HTR-8/SVneo (cell line): ENCODE measurements around the gene MTA1.

Source experiments
- DNase-seq: peaks from one replicate; pipeline ENCODE4 v3.0.0; 2011; ENCODE audit warnings: low spot score, mixed read lengths; ENCODE audit not compliant: insufficient read length
- FAIRE-seq: peaks from 2 replicates; lab custom pipeline; 2011; peaks lifted over from hg19 to GRCh38; lab: Jason Lieb, UNC

Gene MTA1

DNA sequence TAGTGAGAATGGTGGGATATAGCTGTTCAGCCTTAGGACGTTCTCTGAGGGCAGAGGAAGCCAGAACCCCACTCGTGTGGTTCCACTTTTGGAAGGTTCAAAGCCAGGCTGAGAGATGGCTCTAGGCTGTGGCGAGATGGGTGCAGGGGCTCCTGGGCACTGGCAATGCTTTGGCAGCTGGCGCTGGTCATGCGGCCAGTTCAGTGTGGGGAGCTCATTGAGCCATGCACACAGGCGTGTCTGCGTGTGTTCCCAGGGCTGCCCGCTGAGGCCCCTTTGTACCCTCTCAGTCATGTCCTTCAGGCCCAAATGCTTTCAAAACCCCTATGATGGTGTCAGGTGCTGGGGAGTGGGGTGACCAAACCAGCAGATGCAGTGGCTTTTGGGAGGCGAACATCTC is 19.6 kb upstream of the MTA1 start:
- FAIRE-seq = no peak
- DNase-seq = no peak

DNA sequence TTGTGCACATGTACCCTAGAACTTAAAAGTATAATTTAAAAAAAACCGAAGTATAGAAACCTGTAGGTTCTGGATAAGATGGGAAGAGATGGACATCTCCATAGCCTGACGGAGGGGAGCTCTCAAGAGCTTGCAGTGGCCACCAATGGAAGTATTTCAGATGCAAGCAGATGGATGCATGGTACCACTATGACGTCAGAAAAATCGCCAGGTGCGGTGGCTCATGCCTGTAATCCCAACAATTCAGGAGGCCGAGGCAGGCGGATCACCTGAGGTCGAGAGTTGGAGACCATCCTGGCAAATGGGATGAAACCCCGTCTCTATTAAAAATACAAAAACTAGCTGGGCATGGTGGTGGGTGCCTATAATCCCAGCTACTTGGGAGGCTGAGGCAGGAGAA is 17.9 kb upstream of the MTA1 start:
- FAIRE-seq = no peak
- DNase-seq = no peak

DNA sequence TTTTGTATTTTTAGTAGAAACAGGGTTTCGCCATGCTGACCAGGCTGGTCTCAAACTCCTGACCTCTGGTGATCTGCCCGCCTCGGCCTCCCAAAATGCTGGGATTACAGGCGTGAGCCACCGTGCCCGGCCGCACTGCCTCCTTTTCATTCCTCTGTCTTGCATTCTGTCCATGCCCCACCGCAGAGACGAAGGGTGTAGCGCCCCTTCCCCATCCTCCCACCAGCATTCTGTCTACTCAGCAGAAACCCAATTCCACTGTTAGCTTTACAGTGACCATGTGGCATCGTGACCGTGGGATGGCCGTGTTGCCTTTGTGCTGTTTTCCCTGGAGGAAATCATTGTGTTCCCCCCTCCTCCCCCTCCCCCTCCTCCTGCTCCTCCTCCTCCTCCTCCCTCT is 11.0 kb upstream of the MTA1 start:
- FAIRE-seq (no peak), DNase-seq (no peak)

DNA sequence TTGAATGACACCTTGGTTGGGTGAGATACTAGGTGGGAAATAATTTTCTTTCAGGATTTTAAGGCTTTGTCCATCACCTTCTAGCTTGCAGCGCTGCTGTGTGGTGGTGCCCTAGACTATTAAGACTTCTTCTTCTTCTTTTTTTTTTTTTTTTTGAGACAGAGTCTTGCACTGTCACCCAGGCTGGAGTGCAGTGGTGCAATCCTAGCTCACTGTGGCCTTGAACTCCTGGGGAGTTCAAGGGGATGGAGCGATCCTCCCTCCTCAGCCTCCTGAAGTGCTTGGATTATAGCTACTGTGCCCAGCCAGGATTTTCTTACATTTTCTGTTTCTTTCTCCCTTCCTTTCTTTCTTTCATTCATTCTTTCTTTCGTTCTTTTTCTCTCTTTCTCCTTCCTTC is 10.3 kb upstream of the MTA1 start:
- no peak for DNase-seq
- no peak for FAIRE-seq

DNA sequence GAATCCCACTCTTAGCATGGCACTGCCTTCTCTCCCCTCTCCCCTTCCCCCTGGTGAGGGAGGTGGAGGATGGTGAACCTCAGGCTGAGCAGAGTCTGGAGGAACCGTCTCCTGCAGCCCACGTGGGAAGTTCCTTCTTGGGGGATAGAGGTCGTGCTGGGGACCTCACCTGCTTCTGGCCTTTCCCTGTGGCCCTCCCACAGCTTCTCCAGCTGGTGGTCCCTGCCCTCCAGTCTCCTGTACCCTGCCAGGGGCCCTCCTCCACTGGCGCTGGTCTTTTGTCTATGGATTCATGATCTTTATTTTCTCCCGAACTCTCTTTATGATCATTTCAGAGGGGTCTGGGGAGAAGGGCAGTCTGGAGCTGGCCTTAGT is 9.0 kb upstream of the MTA1 start:
- FAIRE-seq (no peak), DNase-seq (no peak)

DNA sequence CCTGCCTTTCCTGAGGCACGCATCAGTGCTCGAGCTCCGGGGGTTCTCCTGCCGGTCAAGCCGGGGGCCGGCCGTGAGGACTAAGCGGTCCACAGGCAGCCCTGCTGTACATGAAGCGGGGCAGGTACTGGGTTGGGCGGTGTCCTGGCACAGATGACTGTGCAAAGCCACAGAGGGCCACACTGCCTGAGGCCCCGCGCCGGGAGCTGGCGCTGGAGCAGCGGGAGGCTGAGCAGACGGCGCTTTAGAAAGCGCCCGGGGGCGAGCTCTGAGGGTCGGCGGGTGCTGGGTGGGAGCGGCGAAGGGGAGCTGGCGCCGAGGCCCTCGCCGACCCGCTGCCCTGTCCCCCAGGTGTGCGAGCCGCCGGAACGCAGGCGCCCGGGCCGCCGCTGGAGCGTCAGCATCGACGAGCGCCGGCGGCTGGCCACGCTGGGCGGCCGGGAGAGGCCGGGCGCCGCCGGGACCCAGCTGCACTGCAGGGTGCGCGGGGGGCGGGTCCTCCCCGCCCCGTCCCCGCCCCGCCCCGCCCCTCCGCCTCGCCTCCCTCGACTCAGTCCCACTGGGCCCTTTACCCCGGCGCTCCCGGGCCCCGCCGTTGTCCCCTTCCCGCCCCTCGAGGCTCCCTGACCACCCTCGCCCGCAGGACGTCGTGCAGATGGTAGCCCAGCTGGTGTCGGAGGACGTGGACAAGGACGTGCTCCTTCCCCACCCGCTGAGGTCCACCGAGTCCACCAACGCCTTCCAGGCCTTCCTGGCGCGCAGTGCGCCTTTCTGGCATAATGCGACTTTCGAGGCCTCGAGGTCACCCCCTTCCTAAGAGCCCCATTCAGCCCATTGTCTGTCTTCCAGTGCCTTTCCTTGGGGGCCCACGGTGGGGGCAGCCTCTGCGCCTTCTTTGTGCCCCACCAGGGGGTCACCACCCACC is 8.3 kb upstream of the MTA1 start:
- FAIRE-seq (no peak), DNase-seq (peak; percentile 71)

DNA sequence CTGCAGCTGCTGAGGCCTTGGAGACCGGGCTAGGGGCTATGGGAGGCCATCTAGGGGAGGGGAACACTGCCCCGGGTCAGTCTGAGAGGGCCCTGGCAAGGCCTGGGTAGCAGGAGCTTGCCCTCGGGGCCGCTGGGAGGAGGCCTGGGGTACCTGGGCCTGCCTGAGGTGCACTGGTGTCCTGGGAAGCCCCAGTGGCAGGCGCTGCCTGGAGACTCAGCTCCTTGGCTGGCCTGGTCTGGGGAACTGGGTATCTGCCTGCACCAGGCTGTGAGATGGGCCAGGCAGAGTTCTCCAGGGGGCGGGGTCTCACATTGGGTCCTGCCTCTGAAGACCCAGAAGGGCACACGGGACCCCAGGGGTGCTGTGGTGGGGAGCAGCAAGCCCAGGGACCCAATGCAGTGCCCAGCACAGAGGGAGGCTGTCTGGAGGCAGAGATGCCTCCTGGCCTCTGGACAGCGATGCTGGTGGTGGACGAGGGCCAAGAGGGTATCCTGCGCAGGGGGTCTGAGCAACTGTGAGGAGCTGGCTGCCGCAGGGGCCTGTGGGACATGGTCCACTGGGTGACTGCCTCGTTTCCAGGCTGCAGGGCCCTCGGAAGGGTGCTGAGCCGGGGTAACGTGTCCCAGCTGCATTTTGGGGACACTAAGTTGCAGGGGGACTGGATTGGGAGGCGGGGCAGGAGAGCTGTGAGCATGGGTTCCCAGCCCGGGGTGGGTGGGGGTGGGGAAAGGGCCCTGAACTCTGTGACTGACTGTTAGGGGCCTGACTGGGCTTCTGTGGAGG is 7.4 kb upstream of the MTA1 start:
- FAIRE-seq = no peak
- no peak for DNase-seq

DNA sequence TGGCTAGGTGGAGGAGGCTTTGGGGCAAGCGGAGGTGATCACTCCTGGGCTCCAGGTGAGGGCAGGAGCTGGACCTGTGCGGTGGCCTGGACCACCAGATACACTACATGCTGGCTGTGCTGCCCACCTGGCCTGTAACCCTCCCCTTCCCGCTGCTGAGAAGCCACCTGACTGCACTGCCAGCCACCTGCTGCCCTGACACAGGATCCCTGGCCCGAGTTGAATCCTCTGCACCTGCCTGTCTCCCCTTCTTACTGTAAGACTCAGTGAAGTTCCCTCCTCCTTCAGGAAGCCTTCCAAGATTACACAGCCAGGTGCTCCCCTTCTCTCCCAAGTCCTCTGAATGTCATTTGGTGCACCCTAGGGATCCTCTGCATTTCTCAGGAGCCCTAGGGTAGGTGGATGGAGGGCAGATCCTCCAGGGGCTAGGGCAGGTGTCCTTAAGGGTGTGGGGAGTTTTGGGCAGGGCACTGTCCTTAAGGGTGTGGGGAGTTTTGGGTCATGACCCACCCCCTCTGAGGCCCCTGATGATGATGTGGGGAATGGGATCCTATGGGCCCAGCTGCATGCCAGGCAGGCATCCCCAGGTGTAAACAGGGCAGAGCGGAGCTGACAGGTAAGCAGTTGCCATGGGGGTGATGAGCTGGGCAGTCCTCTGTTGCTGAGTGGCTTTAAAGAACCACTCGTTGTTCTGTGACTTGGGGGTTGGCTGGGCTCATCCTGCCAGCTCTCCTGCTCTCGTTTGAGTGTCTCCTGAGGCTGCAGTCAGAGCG is 6.7 kb upstream of the MTA1 start:
- no peak for DNase-seq
- no peak for FAIRE-seq

DNA sequence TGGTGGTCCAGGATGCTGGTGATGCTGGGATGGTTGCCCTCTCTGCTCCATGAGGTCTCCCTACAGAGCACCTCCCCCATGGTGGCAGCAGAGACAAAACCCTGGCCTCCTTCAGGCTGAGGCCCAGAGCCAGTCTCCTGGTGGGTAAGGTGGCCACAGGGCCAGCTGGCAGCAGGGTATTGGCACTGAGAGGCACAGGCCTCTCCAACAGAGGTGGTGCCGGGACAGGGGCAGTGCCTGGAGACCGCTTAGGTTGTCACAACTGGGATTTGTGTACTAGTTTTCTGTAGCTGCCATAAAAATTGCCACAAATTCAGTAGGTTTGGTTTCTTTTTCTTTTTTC is 6.1 kb upstream of the MTA1 start:
- DNase-seq (no peak), FAIRE-seq (no peak)

DNA sequence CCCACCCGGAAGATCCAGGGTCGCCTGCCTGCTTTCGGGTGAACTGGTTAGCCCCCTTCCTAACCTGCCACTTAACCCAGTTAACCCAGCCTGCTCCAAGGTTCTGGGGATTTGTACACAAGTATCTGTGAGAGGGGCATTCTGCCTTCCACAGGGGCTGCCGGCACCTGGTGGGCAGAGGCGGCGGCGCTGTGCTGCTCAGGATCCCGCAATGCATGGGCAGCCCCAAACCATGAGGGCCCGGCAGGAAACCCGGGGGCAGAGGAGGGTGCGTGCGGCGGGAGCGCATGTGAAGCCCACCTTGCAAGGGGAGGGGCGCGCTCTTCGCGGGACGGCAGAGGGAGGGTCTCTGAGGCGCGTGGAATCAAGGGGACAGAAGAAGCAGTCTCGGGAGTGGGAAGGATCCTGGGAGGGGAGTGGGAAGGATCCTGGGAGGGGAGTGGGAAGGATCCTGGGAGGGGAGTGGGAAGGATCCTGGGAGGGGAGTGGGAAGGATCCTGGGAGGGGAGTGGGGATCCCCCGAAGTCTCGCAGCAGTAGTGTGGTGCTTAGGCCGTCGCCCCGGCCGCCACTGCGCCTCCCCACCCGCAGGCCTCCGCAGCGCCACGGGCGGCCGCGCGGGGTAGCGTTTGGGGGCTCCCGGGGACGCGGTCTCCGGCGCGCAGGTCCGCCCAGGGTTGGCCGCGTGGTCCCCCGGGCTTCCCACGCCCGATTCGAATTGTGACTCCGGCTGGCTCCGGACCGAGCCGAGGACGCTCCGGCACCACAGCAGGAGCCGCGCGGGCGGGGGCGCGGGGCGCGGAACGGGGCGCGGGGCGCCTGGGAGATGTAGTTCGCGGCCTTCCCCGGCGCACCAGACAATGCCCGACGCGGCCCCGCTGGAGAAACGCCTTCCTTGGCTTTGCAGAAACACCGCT is 4.9 kb upstream of the MTA1 start:
- peak; percentile 59 for FAIRE-seq
- peak; percentile 64 for DNase-seq

DNA sequence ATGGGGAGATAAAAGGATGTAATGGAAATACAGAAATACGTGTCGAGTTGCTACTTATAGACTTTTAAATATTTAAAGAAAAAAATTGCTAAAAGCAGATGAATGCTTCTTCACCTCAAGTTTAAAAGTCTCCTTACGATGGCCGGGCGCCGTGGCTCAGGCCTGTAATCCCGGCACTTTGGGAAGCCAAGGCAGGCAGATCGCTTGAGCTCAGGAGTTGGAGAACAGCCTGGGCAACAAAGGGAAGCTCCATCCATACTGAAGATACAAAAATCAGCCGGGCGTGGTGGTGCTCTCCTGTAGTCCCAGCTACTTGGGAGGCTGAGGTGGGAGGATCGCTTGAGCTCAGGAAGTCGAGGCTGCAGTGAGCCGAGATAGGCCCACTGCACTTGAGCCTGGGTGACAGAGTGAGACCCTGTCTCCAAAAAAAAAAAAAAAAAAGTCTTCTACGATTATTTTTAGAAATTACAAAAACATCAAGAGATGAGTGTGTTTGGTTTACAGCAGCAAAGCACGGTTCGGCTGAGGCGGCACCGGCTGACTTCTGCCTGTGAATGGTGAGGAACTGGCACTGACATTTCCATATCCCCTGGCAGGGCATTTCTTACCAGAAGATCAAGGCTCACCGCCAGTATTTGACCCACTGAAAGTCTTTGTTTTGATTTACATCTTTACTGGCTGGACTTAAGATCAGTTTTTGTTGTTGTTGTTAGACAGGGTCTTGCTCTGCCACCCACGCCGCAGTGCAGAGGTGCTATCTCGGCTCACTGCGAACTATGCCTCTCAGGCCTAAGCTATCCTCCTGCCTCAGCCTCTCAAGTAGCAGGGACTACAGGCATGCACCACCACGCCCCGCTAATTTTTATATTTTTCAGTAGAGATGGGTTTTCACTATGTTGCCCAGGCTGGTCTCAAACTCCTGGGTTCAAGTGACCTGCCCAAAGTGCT is 3.9 kb upstream of the MTA1 start:
- FAIRE-seq = no peak
- no peak for DNase-seq

DNA sequence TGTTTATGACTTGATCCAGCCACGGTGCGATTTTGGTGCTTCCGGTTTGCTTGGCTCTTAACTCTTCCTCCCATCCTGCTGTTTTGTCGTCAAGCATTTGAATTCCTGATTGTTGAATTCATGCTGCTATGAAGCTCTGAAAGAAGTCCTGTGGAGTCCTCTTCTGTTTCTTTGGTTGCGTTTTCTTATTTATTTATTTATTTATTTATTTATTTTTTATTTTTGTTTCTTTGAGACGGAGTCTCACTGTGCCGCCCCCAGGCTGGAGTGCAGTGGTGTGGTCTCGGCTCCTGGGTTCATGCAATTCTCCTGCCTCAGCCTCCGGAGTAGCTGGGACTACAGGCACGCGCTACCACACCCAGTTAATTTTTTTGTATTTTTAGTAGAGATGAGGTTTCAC is 3.0 kb upstream of the MTA1 start:
- no peak for FAIRE-seq
- no peak for DNase-seq

DNA sequence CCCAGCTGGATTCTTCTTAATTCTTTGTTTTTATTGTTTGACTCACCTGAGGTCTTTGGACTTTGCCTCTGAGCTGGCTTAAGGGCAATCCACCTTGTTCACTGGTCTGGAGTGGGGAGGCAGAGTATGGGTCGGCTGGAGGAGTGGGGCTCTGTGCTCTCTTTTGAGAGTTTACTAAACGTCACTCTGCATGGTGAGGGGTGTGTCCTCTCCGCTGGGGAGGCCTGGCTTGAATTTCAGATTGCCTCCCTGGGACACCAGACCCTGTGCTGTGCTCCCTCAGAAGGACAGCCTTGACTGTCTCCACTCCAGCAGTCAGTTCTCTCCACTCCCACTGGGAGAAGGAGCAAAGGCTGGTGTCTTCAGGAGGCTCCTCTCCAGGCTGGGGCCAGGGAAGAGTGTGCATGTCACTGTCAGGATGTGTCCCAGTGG is 1.9 kb upstream of the MTA1 start:
- DNase-seq (no peak), FAIRE-seq (no peak)

DNA sequence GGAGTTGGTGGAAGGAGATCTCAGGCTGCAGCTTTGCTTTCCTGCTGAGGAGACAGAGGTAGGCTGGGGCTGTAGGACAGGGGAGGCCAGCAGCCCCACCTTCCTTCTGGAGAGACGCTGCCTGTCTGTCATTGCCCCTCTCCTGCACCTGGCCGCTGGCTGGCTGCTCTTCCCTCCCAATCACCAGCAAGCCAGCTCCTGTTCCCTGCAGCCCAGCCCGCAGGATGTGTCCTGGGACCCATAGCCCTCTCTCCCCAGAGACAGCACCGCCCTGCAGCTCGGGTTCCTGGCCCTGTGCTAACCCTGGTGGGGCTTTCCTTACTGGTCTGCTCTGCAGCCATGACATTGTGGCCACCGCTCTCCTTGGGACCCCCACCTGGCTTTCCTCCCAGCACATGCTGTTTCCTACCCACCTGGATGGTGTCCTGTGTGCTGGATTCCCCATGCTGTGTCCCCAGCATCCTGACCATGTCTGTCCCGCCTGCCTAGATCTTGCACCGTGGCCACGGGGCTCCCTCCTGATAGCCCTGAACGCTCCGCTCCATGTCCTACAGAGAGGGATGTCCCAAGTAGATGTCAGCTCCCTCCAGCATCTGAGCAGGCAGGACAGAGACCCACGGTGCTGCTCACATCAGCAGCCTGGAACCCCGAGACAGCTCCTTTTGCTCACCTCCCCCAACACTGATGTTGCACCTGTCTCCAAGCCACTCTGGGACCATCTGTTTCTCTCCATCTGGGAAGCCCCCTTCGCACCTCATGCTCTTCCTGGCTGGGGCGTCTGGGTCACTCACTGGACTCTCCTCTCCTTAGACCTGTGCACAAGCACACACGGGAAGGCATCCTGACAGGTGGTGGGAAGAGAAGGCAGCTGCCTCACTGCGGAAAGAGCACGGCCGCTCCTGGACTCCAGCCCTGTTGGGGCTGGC is 1.1 kb upstream of the MTA1 start:
- FAIRE-seq = peak; percentile 31
- DNase-seq = no peak

DNA sequence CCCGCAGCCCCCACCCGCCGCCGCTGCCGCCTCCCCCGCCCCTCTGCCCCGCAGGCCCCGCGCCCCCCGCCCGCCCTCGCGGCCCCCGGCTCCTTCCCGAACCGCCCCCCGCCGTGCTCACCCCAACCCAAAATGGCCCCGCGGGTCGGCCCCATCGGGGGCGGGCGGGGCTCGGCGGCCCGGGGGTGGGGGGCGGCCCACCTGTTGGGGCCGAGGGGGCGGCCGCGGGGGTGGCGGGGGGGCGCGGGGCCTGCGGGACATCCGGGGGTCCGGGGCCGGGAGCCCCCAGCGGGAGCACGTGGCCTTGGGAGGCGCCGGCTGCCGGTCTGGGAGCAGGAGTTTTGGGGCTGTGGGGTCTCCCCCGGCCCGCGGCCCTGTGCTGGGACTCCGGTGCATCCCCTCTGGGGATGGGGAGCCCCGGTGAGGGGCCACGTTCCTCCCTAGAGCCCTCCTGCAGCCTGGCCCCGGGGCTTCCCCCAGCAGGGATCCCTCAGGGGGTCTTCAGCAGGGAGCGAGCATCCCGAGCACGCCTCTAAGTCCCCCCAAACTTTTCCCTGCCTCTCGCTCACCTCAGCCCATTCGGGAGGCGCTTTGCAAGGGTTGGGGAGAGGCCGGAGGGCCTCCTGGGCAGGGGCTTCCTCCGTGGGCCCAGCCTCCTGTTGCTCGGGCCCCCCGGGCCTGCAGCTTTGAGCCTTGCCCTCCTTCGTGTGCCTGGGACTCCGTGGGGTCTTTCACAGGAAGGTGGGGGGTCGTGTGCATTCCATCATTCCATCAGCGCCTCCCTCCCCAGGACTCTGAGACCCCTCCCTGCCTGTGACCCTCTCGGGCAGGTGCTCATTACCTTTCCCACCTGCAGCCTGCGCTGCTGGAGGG is 710 bp downstream of the MTA1 start:
- DNase-seq = no peak
- FAIRE-seq = no peak

DNA sequence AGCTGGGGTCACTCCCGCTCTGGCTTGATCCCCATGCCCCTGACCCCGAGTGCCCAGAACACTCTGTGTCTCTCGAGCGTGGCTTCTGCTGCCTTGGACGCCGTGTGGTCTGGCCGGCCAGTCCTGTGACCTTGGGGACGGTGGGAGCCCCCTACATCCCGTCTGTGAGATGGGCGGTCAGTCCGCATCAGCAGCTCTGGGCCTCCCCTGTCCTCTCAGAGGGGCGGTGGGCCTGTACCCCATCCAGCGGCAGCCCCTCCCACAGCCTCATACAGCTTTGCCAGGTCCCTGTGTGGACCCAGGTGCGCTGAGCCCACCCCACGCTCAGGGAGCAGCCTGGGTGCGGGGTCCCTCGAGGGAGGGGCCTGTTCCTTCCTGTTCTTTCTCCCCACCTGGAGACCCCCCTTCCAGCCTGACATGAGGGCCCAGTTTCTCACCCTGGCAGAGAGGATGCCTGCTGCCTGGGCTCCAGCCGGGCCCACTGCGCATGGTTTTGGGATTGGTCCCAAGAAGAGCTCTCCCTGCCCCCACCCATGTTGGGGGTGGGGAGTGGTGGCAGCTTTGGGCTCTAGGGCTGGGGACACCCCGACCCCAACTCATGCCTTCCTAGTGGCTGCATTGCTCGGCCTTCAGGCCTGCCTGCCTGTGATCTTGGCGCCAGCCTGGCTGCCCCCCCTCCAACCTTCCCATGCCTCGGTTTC is 1.5 kb downstream of the MTA1 start:
- peak; percentile 9 for FAIRE-seq
- no peak for DNase-seq
